Activated CD8-positive, alpha-beta memory T cell treated with anti-CD3 and anti-CD28 coated beads for 4 hours (primary cell): ENCODE data around the gene EPB41L5.
A peak's percentile ranks its signal among the peaks of the same experiment; 100 is the strongest.
"Not testable (repeated sequence)": the region's sequence is repeated elsewhere in the genome, so short reads cannot be mapped to it uniquely, and the experiment has no call there.

Source experiments
- DNase-seq, 2 donors: peaks; one replicate each; pipeline ENCODE4 v3.0.0-alpha.2; 2020; ENCODE audit warnings: low read depth in 2 of 2

EPB41L5 gene

GRCh38 chr2:120141300-120142069 is 128.6 kb downstream of the EPB41L5 start:
- DNase-seq: no peak

- no peak for DNase-seq
Measured at GRCh38 chr2:120142528-120143219, 129.8 kb downstream of the EPB41L5 start.

GRCh38 chr2:120148229-120148628 is 135.4 kb downstream of the EPB41L5 start:
- no peak for DNase-seq

GRCh38 chr2:120148669-120149068 is 135.8 kb downstream of the EPB41L5 start:
- DNase-seq: no peak

GRCh38 chr2:120149406-120149805 is 136.5 kb downstream of the EPB41L5 start:
- no peak for DNase-seq

- DNase-seq: no peak
Measured at GRCh38 chr2:120150040-120150482, 137.2 kb downstream of the EPB41L5 start.

- DNase-seq: no peak
Measured at GRCh38 chr2:120155308-120155707, 142.4 kb downstream of the EPB41L5 start.

GRCh38 chr2:120158658-120159057 is 145.8 kb downstream of the EPB41L5 start:
- DNase-seq: not testable (repeated sequence)

- no peak for DNase-seq
Measured at GRCh38 chr2:120161190-120161589, 148.3 kb downstream of the EPB41L5 start.

GRCh38 chr2:120162716-120163115 is 149.8 kb downstream of the EPB41L5 start:
- DNase-seq: no peak

- no peak for DNase-seq
Measured at GRCh38 chr2:120167272-120167671, 154.4 kb downstream of the EPB41L5 start.

GRCh38 chr2:120169020-120169419 is 156.1 kb downstream of the EPB41L5 start:
- no peak for DNase-seq

- DNase-seq: no peak
Measured at GRCh38 chr2:120174963-120175581, 162.2 kb downstream of the EPB41L5 start.

- DNase-seq: no peak
Measured at GRCh38 chr2:120176526-120176925, 163.6 kb downstream of the EPB41L5 start.

- DNase-seq: peak; percentile 61 to 65
Measured at GRCh38 chr2:120177001-120177621, 164.2 kb downstream of the EPB41L5 start.

GRCh38 chr2:120177973-120178372 is 165.1 kb downstream of the EPB41L5 start:
- no peak for DNase-seq

GRCh38 chr2:120179396-120179795 is 166.5 kb downstream of the EPB41L5 start:
- DNase-seq: no peak

- DNase-seq: no peak
Measured at GRCh38 chr2:120180066-120180465, 167.2 kb downstream of the EPB41L5 start.

- no peak for DNase-seq
Measured at GRCh38 chr2:120182019-120182560, 169.2 kb downstream of the EPB41L5 start.

GRCh38 chr2:120189189-120189588 is 176.3 kb downstream of the EPB41L5 start:
- no peak for DNase-seq

- DNase-seq: no peak
Measured at GRCh38 chr2:120192280-120192679, 179.4 kb downstream of the EPB41L5 start.

GRCh38 chr2:120195553-120195952 is 182.7 kb downstream of the EPB41L5 start:
- no peak for DNase-seq
